ENCODE data around the gene PET117. TPM values are rescaled to one million over a fixed set of nuclear protein-coding genes. Genes with fewer than 3 reads are reported as not detected.
"Not testable (repeated sequence)": the region's sequence is repeated elsewhere in the genome, so short reads cannot be mapped to it uniquely, and the experiment has no call there.

The PET117 gene
- polyA plus RNA-seq, 1 donor from 2014 or later, result 39.0 TPM

DNA sequence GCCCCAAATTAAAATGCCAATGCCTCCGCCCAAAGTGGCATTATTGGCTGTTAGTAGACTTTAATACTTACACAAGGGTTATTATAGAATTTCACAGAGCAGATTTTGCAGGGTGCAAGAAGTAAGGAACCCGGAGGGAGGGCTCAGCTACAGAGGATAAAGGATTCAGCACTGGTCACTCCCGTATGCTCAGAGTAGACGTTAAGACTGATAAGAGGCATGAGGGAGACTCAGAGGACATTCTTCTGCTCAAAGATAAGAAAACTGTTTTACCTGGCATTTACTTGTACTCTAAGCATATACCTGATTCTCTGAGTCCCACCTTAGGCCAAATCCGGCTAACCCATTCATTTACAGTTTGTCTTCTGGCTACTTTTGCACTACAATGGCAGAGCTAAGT lies 43.5 kb upstream of the PET117 start:
- Histone ChIP-seq H3K9me3 (ENCODE audit: low read length) (no peaks in the 10 kb centered on the region), H3K9ac (ENCODE audit: low read length) (no peak overlapping the region), H3F3A (ENCODE audit: insufficient read depth, low read length, poor library complexity, severe bottlenecking) (no peaks in the 10 kb centered on the region), H3K79me2 (replicated peaks; ENCODE audit: insufficient read depth, low read length) (no peaks in the 10 kb centered on the region), H3K9me2 (ENCODE audit: insufficient read depth, low read length) (no peaks in the 10 kb centered on the region), H3K27ac (ENCODE audit: low read length) (no peak overlapping the region), H3K4me2 (ENCODE audit: low read length) (no peak overlapping the region), H3K36me3 (ENCODE audit: insufficient read depth, low read length) (no peaks in the 10 kb centered on the region), H2AFZ (ENCODE audit: low read depth, low read length) (no peak overlapping the region), H3K27me3 (ENCODE audit: insufficient read depth, low read depth, low read length) (no peaks in the 10 kb centered on the region), H3K4me3 (ENCODE audit: low read length) (no peak overlapping the region), H4K20me1 (ENCODE audit: insufficient read depth) (no peaks in the 10 kb centered on the region)
- TF ChIP-seq MXI1 (conservative IDR thresholded peaks at IDR 0.05; ENCODE audit: poor library complexity, severe bottlenecking) (no peak), TAF1 (IDR thresholded peaks at IDR 0.05; ENCODE audit: low read depth) (no peak), POLR2AphosphoS5 (IDR thresholded peaks at IDR 0.05) (no peak), EP300 (conservative IDR thresholded peaks at IDR 0.05; ENCODE audit: poor library complexity, severe bottlenecking) (no peak), EZH2 (IDR thresholded peaks at IDR 0.05; ENCODE audit: borderline replicate concordance, insufficient read depth, low read length, poor library complexity, severe bottlenecking) (no peak), SMC3 (conservative IDR thresholded peaks at IDR 0.05; ENCODE audit: poor library complexity) (no peak)
- TF ChIP-seq, protein P1, sequence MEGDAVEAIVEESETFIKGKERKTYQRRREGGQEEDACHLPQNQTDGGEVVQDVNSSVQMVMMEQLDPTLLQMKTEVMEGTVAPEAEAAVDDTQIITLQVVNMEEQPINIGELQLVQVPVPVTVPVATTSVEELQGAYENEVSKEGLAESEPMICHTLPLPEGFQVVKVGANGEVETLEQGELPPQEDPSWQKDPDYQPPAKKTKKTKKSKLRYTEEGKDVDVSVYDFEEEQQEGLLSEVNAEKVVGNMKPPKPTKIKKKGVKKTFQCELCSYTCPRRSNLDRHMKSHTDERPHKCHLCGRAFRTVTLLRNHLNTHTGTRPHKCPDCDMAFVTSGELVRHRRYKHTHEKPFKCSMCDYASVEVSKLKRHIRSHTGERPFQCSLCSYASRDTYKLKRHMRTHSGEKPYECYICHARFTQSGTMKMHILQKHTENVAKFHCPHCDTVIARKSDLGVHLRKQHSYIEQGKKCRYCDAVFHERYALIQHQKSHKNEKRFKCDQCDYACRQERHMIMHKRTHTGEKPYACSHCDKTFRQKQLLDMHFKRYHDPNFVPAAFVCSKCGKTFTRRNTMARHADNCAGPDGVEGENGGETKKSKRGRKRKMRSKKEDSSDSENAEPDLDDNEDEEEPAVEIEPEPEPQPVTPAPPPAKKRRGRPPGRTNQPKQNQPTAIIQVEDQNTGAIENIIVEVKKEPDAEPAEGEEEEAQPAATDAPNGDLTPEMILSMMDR (IDR thresholded peaks at IDR 0.05; ENCODE audit: poor library complexity, severe bottlenecking), result no peak

DNA sequence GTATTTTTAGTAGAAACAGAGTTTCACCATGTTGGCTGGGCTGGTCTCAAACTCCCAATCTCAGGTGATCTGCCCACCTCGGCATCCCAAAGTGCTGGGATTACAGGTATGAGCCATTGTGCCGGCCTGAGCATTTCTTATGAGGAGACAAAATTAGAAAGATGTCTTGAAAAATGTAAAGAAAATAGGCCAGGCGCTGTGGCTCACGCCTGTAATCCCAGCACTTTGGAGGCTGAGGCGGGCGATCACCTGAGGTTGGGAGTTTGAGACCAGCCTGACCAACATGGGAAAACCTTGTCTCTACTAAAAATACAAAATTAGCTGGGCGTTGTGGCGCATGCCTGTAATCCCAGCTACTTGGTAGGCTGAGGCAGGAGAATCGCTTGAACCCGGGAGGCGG lies 37.1 kb upstream of the PET117 start:
- H2AFZ ChIP-seq (ENCODE audit: low read depth, low read length); H3K4me2 ChIP-seq (ENCODE audit: low read length); H4K20me1 ChIP-seq (ENCODE audit: insufficient read depth); H3K9ac ChIP-seq (ENCODE audit: low read length); H3K79me2 ChIP-seq (replicated peaks; ENCODE audit: insufficient read depth, low read length); H3K9me2 ChIP-seq (ENCODE audit: insufficient read depth, low read length); H3K27ac ChIP-seq (ENCODE audit: low read length); H3K27me3 ChIP-seq (ENCODE audit: insufficient read depth, low read depth, low read length); H3K4me3 ChIP-seq (ENCODE audit: low read length); H3K9me3 ChIP-seq (ENCODE audit: low read length); H3F3A ChIP-seq (ENCODE audit: insufficient read depth, low read length, poor library complexity, severe bottlenecking); H3K36me3 ChIP-seq (ENCODE audit: insufficient read depth, low read length): not testable (repeated sequence)

DNA sequence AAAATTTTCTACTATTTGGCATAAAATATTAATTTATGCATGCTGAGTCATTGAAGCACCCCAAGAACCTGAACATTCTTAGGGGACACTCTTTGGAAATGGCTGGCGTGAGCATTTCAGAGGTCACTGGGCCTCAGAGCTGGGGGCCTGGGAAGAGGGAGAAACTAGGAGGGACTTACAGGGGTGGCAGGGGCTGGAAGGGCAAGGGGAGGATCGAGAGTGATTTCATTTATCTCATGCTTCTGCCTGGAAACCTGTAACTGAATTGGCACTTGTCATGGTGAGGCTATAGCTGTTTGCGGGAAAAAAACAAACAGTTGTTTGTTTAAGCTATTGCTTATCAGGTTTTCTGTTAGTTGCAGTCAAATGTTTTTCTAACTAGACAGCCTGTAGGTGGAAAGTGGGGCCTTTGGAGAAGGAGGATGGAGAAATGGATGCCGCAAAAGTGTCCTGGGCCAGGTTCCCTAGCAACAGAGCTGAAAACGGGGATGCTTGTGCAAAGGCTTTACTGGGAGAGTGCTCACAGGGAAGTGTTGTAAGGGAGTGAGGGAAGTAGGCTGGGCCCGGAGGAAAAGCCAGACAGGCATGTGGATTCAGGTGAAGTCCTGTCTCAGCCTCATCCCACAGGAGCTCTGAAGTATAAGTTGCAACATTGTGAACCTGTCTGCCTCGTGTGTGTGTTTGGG lies 36.4 kb upstream of the PET117 start:
- Histone ChIP-seq H3K9ac (ENCODE audit: low read length) (no peak overlapping the region), H3K36me3 (ENCODE audit: insufficient read depth, low read length) (no peaks in the 10 kb centered on the region), H4K20me1 (ENCODE audit: insufficient read depth) (no peaks in the 10 kb centered on the region), H3K27ac (ENCODE audit: low read length) (no peak overlapping the region), H3F3A (ENCODE audit: insufficient read depth, low read length, poor library complexity, severe bottlenecking) (no peaks in the 10 kb centered on the region), H2AFZ (ENCODE audit: low read depth, low read length) (no peak overlapping the region), H3K27me3 (ENCODE audit: insufficient read depth, low read depth, low read length) (no peaks in the 10 kb centered on the region), H3K9me2 (ENCODE audit: insufficient read depth, low read length) (no peaks in the 10 kb centered on the region), H3K79me2 (replicated peaks; ENCODE audit: insufficient read depth, low read length) (no peaks in the 10 kb centered on the region), H3K9me3 (ENCODE audit: low read length) (no peaks in the 10 kb centered on the region), H3K4me3 (ENCODE audit: low read length) (no peak overlapping the region), H3K4me2 (ENCODE audit: low read length) (no peak overlapping the region)
- TF ChIP-seq EZH2 (IDR thresholded peaks at IDR 0.05; ENCODE audit: borderline replicate concordance, insufficient read depth, low read length, poor library complexity, severe bottlenecking), result no peak
- TF ChIP-seq, protein P2, sequence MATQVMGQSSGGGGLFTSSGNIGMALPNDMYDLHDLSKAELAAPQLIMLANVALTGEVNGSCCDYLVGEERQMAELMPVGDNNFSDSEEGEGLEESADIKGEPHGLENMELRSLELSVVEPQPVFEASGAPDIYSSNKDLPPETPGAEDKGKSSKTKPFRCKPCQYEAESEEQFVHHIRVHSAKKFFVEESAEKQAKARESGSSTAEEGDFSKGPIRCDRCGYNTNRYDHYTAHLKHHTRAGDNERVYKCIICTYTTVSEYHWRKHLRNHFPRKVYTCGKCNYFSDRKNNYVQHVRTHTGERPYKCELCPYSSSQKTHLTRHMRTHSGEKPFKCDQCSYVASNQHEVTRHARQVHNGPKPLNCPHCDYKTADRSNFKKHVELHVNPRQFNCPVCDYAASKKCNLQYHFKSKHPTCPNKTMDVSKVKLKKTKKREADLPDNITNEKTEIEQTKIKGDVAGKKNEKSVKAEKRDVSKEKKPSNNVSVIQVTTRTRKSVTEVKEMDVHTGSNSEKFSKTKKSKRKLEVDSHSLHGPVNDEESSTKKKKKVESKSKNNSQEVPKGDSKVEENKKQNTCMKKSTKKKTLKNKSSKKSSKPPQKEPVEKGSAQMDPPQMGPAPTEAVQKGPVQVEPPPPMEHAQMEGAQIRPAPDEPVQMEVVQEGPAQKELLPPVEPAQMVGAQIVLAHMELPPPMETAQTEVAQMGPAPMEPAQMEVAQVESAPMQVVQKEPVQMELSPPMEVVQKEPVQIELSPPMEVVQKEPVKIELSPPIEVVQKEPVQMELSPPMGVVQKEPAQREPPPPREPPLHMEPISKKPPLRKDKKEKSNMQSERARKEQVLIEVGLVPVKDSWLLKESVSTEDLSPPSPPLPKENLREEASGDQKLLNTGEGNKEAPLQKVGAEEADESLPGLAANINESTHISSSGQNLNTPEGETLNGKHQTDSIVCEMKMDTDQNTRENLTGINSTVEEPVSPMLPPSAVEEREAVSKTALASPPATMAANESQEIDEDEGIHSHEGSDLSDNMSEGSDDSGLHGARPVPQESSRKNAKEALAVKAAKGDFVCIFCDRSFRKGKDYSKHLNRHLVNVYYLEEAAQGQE (IDR thresholded peaks at IDR 0.05; ENCODE audit: borderline replicate concordance), result no peak
- TF ChIP-seq, protein P1 (IDR thresholded peaks at IDR 0.05; ENCODE audit: poor library complexity, severe bottlenecking), result no peak
